MM.1S (cell line): ENCODE data around the gene EPN2.

ENCODE experiments used
- DNase-seq: peaks from one replicate; pipeline ENCODE4 v3.0.0-alpha.2; 2015
- H2AFZ ChIP-seq: fragments of 300-600 bp; sonication (generic); 2 replicates; pipeline ENCODE4 v1.6.0; 2016; ENCODE audit warnings: antibody characterized with exemption, low read length
- H3F3A ChIP-seq: fragments of 300-600 bp; sonication (generic); 2 replicates; pipeline ENCODE4 v1.6.1; 2016; ENCODE audit warnings: mild to moderate bottlenecking, antibody characterized with exemption, low read length, moderate library complexity, mixed read lengths; ENCODE audit not compliant: insufficient read depth
- H3K27ac ChIP-seq: fragments of 300-600 bp; sonication (generic); 2 replicates; pipeline ENCODE4 v1.5.1; 2016; ENCODE audit warnings: mild to moderate bottlenecking, low read length
- H3K27me3 ChIP-seq: fragments of 300-600 bp; sonication (generic); replicated peaks from 2 replicates; pipeline ENCODE4 v1.6.0; 2016; ENCODE audit warnings: low read length; ENCODE audit not compliant: insufficient read depth
- H3K36me3 ChIP-seq: fragments of 300-600 bp; sonication (generic); replicated peaks from 2 replicates; pipeline ENCODE4 v1.6.1; 2016; ENCODE audit warnings: mild to moderate bottlenecking, low read length, mixed read lengths; ENCODE audit not compliant: insufficient read depth
- H3K4me1 ChIP-seq: fragments of 300-600 bp; sonication (generic); 2 replicates; pipeline ENCODE4 v1.6.1; 2016; ENCODE audit warnings: low read length, mixed read lengths
- H3K4me2 ChIP-seq: fragments of 300-600 bp; sonication (generic); 2 replicates; pipeline ENCODE4 v1.6.0; 2016; ENCODE audit warnings: low read depth, low read length
- H3K4me3 ChIP-seq: fragments of 300-600 bp; sonication (generic); 2 replicates; pipeline ENCODE4 v1.5.1; 2016; ENCODE audit warnings: low read length, mixed read lengths
- H3K79me2 ChIP-seq: fragments of 300-600 bp; sonication (generic); 2 replicates; pipeline ENCODE4 v1.6.1; 2016; ENCODE audit warnings: mixed run types, low read length, mixed read lengths
- H3K9ac ChIP-seq: fragments of 300-600 bp; sonication (generic); 2 replicates; pipeline ENCODE4 v1.6.1; 2016; ENCODE audit warnings: low read length, mixed read lengths
- H3K9me2 ChIP-seq: fragments of 300-600 bp; sonication (generic); replicated peaks from 2 replicates; pipeline ENCODE4 v1.6.1; 2016; ENCODE audit warnings: mild to moderate bottlenecking, low read length, mixed read lengths; ENCODE audit not compliant: insufficient read depth
- H3K9me3 ChIP-seq: fragments of 300-600 bp; sonication (generic); replicated peaks from 2 replicates; pipeline ENCODE4 v1.6.1; 2016; ENCODE audit warnings: mild to moderate bottlenecking, low read length, mixed read lengths; ENCODE audit not compliant: insufficient read depth
- H4K20me1 ChIP-seq: fragments of 300-600 bp; sonication (generic); 2 replicates; pipeline ENCODE4 v1.6.1; 2016; ENCODE audit warnings: mild to moderate bottlenecking, low read length, moderate library complexity, mixed read lengths; ENCODE audit not compliant: insufficient read depth
- CTCF ChIP-seq: fragments of 300-600 bp; sonication (generic); IDR thresholded peaks from 2 replicates; pipeline ENCODE4 v1.5.1; 2016; ENCODE audit warnings: antibody characterized with exemption, low read length, mixed read lengths
- EZH2 ChIP-seq: fragments of 300-600 bp; sonication (generic); optimal IDR thresholded peaks from 2 replicates; pipeline ENCODE3; 2017; ENCODE audit warnings: low read depth, mild to moderate bottlenecking, antibody characterized with exemption, low read length, mixed read lengths
- EZH2phosphoT487 ChIP-seq: fragments of 300-600 bp; sonication (generic); IDR thresholded peaks from 2 replicates; pipeline ENCODE4 v1.6.1; 2018; ENCODE audit warnings: antibody characterized with exemption, low read length

Gene EPN2

GRCh38 chr17:19249681-19250080, 12.5 kb downstream of the EPN2 start:
- H3F3A ChIP-seq: no peaks in the 10 kb centered on the region
- no peaks in the 10 kb centered on the region for H3K9me2 ChIP-seq
- H3K27me3 ChIP-seq: no peaks in the 10 kb centered on the region
- H3K4me2 ChIP-seq: no peak overlapping the region
- no peak overlapping the region for H2AFZ ChIP-seq
- H3K79me2 ChIP-seq: peaks cover 29% of the 10 kb centered on the region
- H3K36me3 ChIP-seq: no peaks in the 10 kb centered on the region
- no peaks in the 10 kb centered on the region for H3K9me3 ChIP-seq
- no peaks in the 10 kb centered on the region for H4K20me1 ChIP-seq
- no peaks in the 10 kb centered on the region for H3K4me1 ChIP-seq
- DNase-seq: no peak
- no peak for TF ChIP-seq CTCF
- no peak for TF ChIP-seq EZH2
- no peak overlapping the region for H3K4me3 ChIP-seq
- H3K27ac ChIP-seq: no peak overlapping the region
- no peak overlapping the region for H3K9ac ChIP-seq

GRCh38 chr17:19250421-19251173, 13.4 kb downstream of the EPN2 start:
- H3K27ac ChIP-seq: no peak overlapping the region
- no peak overlapping the region for H3K4me3 ChIP-seq
- no peaks in the 10 kb centered on the region for H3F3A ChIP-seq
- H3K27me3 ChIP-seq: no peaks in the 10 kb centered on the region
- no peaks in the 10 kb centered on the region for H3K4me1 ChIP-seq
- H3K4me2 ChIP-seq: no peak overlapping the region
- H3K79me2 ChIP-seq: peaks cover 31% of the 10 kb centered on the region
- DNase-seq: no peak
- no peaks in the 10 kb centered on the region for H3K9me3 ChIP-seq
- no peaks in the 10 kb centered on the region for H3K36me3 ChIP-seq
- H4K20me1 ChIP-seq: no peaks in the 10 kb centered on the region
- TF ChIP-seq CTCF: no peak
- TF ChIP-seq EZH2: no peak
- no peak for TF ChIP-seq EZH2phosphoT487
- no peak overlapping the region for H3K9ac ChIP-seq
- no peaks in the 10 kb centered on the region for H3K9me2 ChIP-seq
- H2AFZ ChIP-seq: no peak overlapping the region

- no peak overlapping the region for H3K9ac ChIP-seq
- no peaks in the 10 kb centered on the region for H3K9me2 ChIP-seq
- no peak overlapping the region for H3K4me3 ChIP-seq
- no peak for DNase-seq
- no peaks in the 10 kb centered on the region for H3F3A ChIP-seq
- H3K4me1 ChIP-seq: no peaks in the 10 kb centered on the region
- no peak overlapping the region for H3K27ac ChIP-seq
- H2AFZ ChIP-seq: no peak overlapping the region
- H3K4me2 ChIP-seq: no peak overlapping the region
- H3K36me3 ChIP-seq: no peaks in the 10 kb centered on the region
- H3K79me2 ChIP-seq: peaks cover 42% of the 10 kb centered on the region
- TF ChIP-seq EZH2phosphoT487: no peak
- no peak for TF ChIP-seq EZH2
- no peak for TF ChIP-seq CTCF
- no peaks in the 10 kb centered on the region for H3K9me3 ChIP-seq
- no peaks in the 10 kb centered on the region for H4K20me1 ChIP-seq
- no peaks in the 10 kb centered on the region for H3K27me3 ChIP-seq
Measured at GRCh38 chr17:19253112-19253511, 15.9 kb downstream of the EPN2 start.
